Measurements from ENCODE around the gene ARHGAP18.
"Not testable (repeated sequence)": the region's sequence is repeated elsewhere in the genome, so short reads cannot be mapped to it uniquely, and the experiment has no call there.

ARHGAP18 gene

GRCh38 chr6:129577691-129578090, 132.3 kb downstream of the ARHGAP18 start:
- DNase-seq (ENCODE audit: low spot score), result no peak
- POLR2A ChIA-PET (ENCODE audit: low non-redundant PET), result no interaction called here
- CTCF ChIA-PET, result no interaction called here
- H3K27ac ChIP-seq, result no peak overlapping the region
- TF ChIP-seq CTCF (conservative IDR thresholded peaks at IDR 0.05; ENCODE audit: low read depth), result no peak

- H3K27ac ChIP-seq, result no peak overlapping the region
- CTCF ChIA-PET, result no interaction called here
- no peak for TF ChIP-seq CTCF (conservative IDR thresholded peaks at IDR 0.05; ENCODE audit: low read depth)
- POLR2A ChIA-PET (ENCODE audit: low non-redundant PET), result no interaction called here
- DNase-seq (ENCODE audit: low spot score), result no peak
These were observed 133.5 kb downstream of the ARHGAP18 start for GRCh38 chr6:129576456-129576855.

- CTCF ChIA-PET, result interaction anchor here (0.7 to 1.0 kb wide), 2 partner anchors 29 to 76 kb away, joined by 6 to 8 read pairs; no protein-coding TSS in a partner anchor
- POLR2A ChIA-PET (ENCODE audit: low non-redundant PET), result no interaction called here
- H3K27ac ChIP-seq, result no peak overlapping the region
- peak; percentile 25 for DNase-seq (ENCODE audit: low spot score)
- TF ChIP-seq CTCF (conservative IDR thresholded peaks at IDR 0.05; ENCODE audit: low read depth), result peak; percentile 55
These were observed 134.4 kb downstream of the ARHGAP18 start for GRCh38 chr6:129575378-129576118.

GRCh38 chr6:129574605-129575004, 135.4 kb downstream of the ARHGAP18 start:
- CTCF ChIA-PET, result interaction anchor here (0.6 to 1.0 kb wide), 5 partner anchors 30 to 1522 kb away, joined by 3 to 8 read pairs (median 3); no protein-coding TSS in a partner anchor
- DNase-seq (ENCODE audit: low spot score); POLR2A ChIA-PET (ENCODE audit: low non-redundant PET); H3K27ac ChIP-seq: not testable (repeated sequence)

- POLR2A ChIA-PET (ENCODE audit: low non-redundant PET); DNase-seq (ENCODE audit: low spot score); H3K27ac ChIP-seq; CTCF ChIA-PET: not testable (repeated sequence)
These were observed 139.0 kb downstream of the ARHGAP18 start for GRCh38 chr6:129570929-129571328.

GRCh38 chr6:129568015-129568414, 142.0 kb downstream of the ARHGAP18 start:
- CTCF ChIA-PET, result no interaction called here
- H3K27ac ChIP-seq, result no peak overlapping the region
- TF ChIP-seq CTCF (conservative IDR thresholded peaks at IDR 0.05; ENCODE audit: low read depth), result no peak
- POLR2A ChIA-PET (ENCODE audit: low non-redundant PET), result no interaction called here
- no peak for DNase-seq (ENCODE audit: low spot score)

- peak; percentile 4 for DNase-seq (ENCODE audit: low spot score)
These were observed 142.6 kb downstream of the ARHGAP18 start for GRCh38 chr6:129567374-129567773.

More at GRCh38 chr6:129567374-129567773, 142.6 kb downstream of the ARHGAP18 start:
- POLR2A ChIA-PET (ENCODE audit: low non-redundant PET), result no interaction called here
- H3K27ac ChIP-seq, result no peak overlapping the region
- TF ChIP-seq CTCF (conservative IDR thresholded peaks at IDR 0.05; ENCODE audit: low read depth), result no peak
- CTCF ChIA-PET, result interaction anchor here (0.6 to 0.9 kb wide), 6 partner anchors 11 to 159 kb away, joined by 3 to 4 read pairs (median 3); no protein-coding TSS in a partner anchor

Measured in RWPE1 (cell line).